K562 (cell line): ENCODE measurements around the gene HYPK. TPM values are rescaled to one million over a fixed set of nuclear protein-coding genes. Genes with fewer than 3 reads are reported as not detected.

Experiments
- ARHGAP35 ChIP-seq: fragments of 450-650 bp; IDR thresholded peaks from 2 replicates; pipeline ENCODE4 v1.6.1; 2018; ENCODE audit not compliant: partially characterized antibody
- E2F8 ChIP-seq: fragments of 450-650 bp; IDR thresholded peaks from 2 replicates; pipeline ENCODE4 v1.7.1; 2018; ENCODE audit warnings: mild to moderate bottlenecking, low read depth; ENCODE audit not compliant: partially characterized antibody
- KDM5B ChIP-seq: fragments of 200-600 bp; sonication (generic); IDR thresholded peaks from 2 replicates; pipeline ENCODE4 v1.6.1; 2012; ENCODE audit warnings: low read depth, mild to moderate bottlenecking, moderate library complexity, low read length, control low read depth, inconsistent platforms; ENCODE audit not compliant: insufficient replicate concordance
- MIER1 ChIP-seq: fragments of 450-650 bp; IDR thresholded peaks from 2 replicates; pipeline ENCODE4 v1.6.1; 2016; ENCODE audit warnings: antibody characterized with exemption, mild to moderate bottlenecking, low read depth
- PYGO2 ChIP-seq: fragments of 450-650 bp; IDR thresholded peaks from 2 replicates; pipeline ENCODE4 v1.6.1; 2016; ENCODE audit warnings: mild to moderate bottlenecking, missing genetic modification characterization, moderate library complexity, missing compliant biosample characterization
- RBBP5 ChIP-seq: fragments of 200-600 bp; sonication (generic); IDR thresholded peaks from 2 replicates; pipeline ENCODE4 v1.6.1; 2012; ENCODE audit warnings: borderline replicate concordance, mild to moderate bottlenecking, low read length, control low read depth, inconsistent platforms; ENCODE audit not compliant: insufficient read depth, poor library complexity, severe bottlenecking
- SPI1 ChIP-seq: IDR thresholded peaks from 2 replicates; pipeline ENCODE4 v1.6.1; 2011; ENCODE audit warnings: low read depth, low read length, control low read depth, borderline replicate concordance
- ZMIZ1 ChIP-seq, 2 experiments: fragments of 150-350 bp in 1 of 2; IDR thresholded peaks; 2 replicates each; pipeline ENCODE4 v1.6.1; 2012 to 2016; ENCODE audit warnings: low read depth in 2 of 2, low read length in 2 of 2, mild to moderate bottlenecking in 1 of 2, moderate library complexity in 1 of 2
- ZNF707 ChIP-seq: fragments of 250-450 bp; sonication (Bioruptor Pico); conservative IDR thresholded peaks from 2 replicates; pipeline ENCODE4 v1.8.0; 2022; ENCODE audit warnings: inconsistent platforms, mild to moderate bottlenecking, moderate library complexity
- ZNF717 ChIP-seq: fragments of 250-450 bp; sonication (Bioruptor Pico); IDR thresholded peaks from 2 replicates; pipeline ENCODE4 v1.5.0; 2021
- polyA plus RNA-seq, 8 experiments: library from polyadenylated mRNA; depleted of rRNA in 4 of 8; stranded (reverse) in 5 of 8; unstranded in 3 of 8; fragments of >200 nt; fragmentation: Nextera tagmentation in 2 of 8; fragmentation: Illumina TruSeq in 1 of 8; extraction: Ambion mirVana in 2 of 8; extraction: Trizol in 1 of 8; gene quantifications; 2 replicates each; pipeline versions ENCODE4 v1.2.1 to v1.2.3, GENCODE V29; 2011 to 2014; ENCODE audit warnings: inconsistent platforms in 1 of 8, missing spikeins in 1 of 8
- total RNA-seq, 7 experiments: library from RNA; depleted of rRNA in 6 of 7; stranded (reverse); fragments of >200 nt in 6 of 7; fragmentation: Illumina TruSeq in 2 of 7; extraction: Trizol in 2 of 7; gene quantifications; 2 replicates each; pipeline versions ENCODE4 v1.2.1 to v1.2.3, GENCODE V29; 2011 to 2021; ENCODE audit warnings: low replicate concordance in 1 of 7

HYPK gene
- total and polyA plus RNA-seq, 9 of the 15 experiments (the other 6 are each of a cell fraction or from before 2014, with no cell fraction given), result 7.2 to 28.0 (median 21.1) TPM

GRCh38 chr15:43824302-43825246, 24.2 kb downstream of the HYPK start, which contains the start of gene MFAP1 (continued):
- TF ChIP-seq ZNF717 (CRISPR knock-in tag) (no peak), PYGO2 (tag) (no peak), SPI1 (0 out of 2 replicates have a peak, but pooled peaks have one; percentile 19), ZNF707 (CRISPR knock-in tag) (peak; percentile 65), ARHGAP35 (peak; percentile 13), KDM5B (peak; percentile 93), ZMIZ1 (IDR thresholded peaks at IDR 0.05; ENCODE audit: low read depth in 2 of 2, low read length in 2 of 2) (peak in 1 of 2 experiments; percentile 83; a peak in 2 of 4 replicates), RBBP5 (peak; percentile 93), E2F8 (peak; percentile 99), MIER1 (0 out of 2 replicates have a peak, but pooled peaks have one; percentile 34)
